GM12878 (cell line): ENCODE data around the gene MSH5. TPM values are rescaled to one million over a fixed set of nuclear protein-coding genes. Genes with fewer than 3 reads are reported as not detected.

ENCODE experiments used
- ATAC-seq: fragments of 200-7000 bp; cut with Tn5 transposase; 3 replicates; pipeline ENCODE4 v1.9.1; 2020; ENCODE audit warnings: mild to moderate bottlenecking, moderate library complexity
- BruUV-seq: library from RNA; stranded (reverse); fragments of 400-500 nt; replicated peaks from 2 replicates; lab custom pipeline; 2021; lab: Mats Ljungman, UMichigan
- CTCF ChIA-PET: fragments of 300-600 bp; sonication (Branson Sonifier 250); formaldehyde crosslinking; extraction: SDS; loops from one replicate; lab custom pipeline; 2021; ENCODE audit warnings: inconsistent platforms; lab: Yijun Ruan, JAX
- POLR2A ChIA-PET: fragments of 350-600 bp; formaldehyde crosslinking; extraction: SDS; loops from one replicate; lab custom pipeline; 2021; ENCODE audit warnings: inconsistent platforms; lab: Charles Lee
- RAD21 ChIA-PET: fragments of 300-600 bp; sonication (Branson Sonifier 250); formaldehyde crosslinking; loops from one replicate; lab custom pipeline; 2023; ENCODE audit warnings: antibody characterized with exemption; ENCODE audit not compliant: unreplicated experiment; lab: Charles Lee
- SMC1A ChIA-PET: fragments of 300-600 bp; sonication (Branson Sonifier 250); formaldehyde crosslinking; loops from one replicate; lab custom pipeline; 2023; ENCODE audit not compliant: unreplicated experiment, uncharacterized antibody; lab: Charles Lee
- DNase-seq: peaks from one replicate; pipeline ENCODE4 v3.0.0-alpha.2; 2011; ENCODE audit warnings: low read depth, low spot score
- FAIRE-seq: peaks from 3 replicates; lab custom pipeline; 2011; peaks lifted over from hg19 to GRCh38; lab: Jason Lieb, UNC
- H2AFZ ChIP-seq: 2 replicates; pipeline ENCODE4 v1.6.0; 2011; ENCODE audit warnings: low read depth, low read length, control low read depth; ENCODE audit not compliant: control insufficient read depth
- H3K27ac ChIP-seq: 2 replicates; pipeline ENCODE4 v1.5.1; 2011; ENCODE audit warnings: control low read depth; ENCODE audit not compliant: control insufficient read depth, insufficient read depth
- H3K27me3 ChIP-seq, 2 experiments: replicated peaks in 1 of 2; 2 replicates each; pipeline versions ENCODE4 v1.6.0 to v1.6.1; 2011; ENCODE audit warnings: low read length in 1 of 2; ENCODE audit not compliant: control insufficient read depth in 2 of 2, insufficient read depth in 2 of 2
- H3K36me3 ChIP-seq, 2 experiments: 2 replicates each; pipeline ENCODE4 v1.5.1; 2011; ENCODE audit warnings: low read length in 1 of 2; ENCODE audit not compliant: control insufficient read depth in 2 of 2, insufficient read depth in 2 of 2
- H3K4me1 ChIP-seq: 2 replicates; pipeline ENCODE4 v1.6.1; 2011; ENCODE audit warnings: mild to moderate bottlenecking, low read length, moderate library complexity, mixed read lengths; ENCODE audit not compliant: control insufficient read depth, insufficient read depth
- H3K4me2 ChIP-seq: 2 replicates; pipeline ENCODE4 v1.6.0; 2011; ENCODE audit warnings: control low read depth; ENCODE audit not compliant: control insufficient read depth, insufficient read depth
- H3K4me3 ChIP-seq: fragments of 200-600 bp; sonication (generic); 2 replicates; pipeline ENCODE4 v1.5.1; 2016
- H3K79me2 ChIP-seq: 2 replicates; pipeline ENCODE4 v1.6.0; 2011; ENCODE audit warnings: low read length; ENCODE audit not compliant: control insufficient read depth, insufficient read depth
- H3K9ac ChIP-seq: 2 replicates; pipeline ENCODE4 v1.8.0; 2011; ENCODE audit warnings: low read length, control low read depth, mixed read lengths; ENCODE audit not compliant: control insufficient read depth, insufficient read depth
- H3K9me3 ChIP-seq: replicated peaks from 3 replicates; pipeline ENCODE4 v1.5.1; 2011; ENCODE audit warnings: mild to moderate bottlenecking, low read length; ENCODE audit not compliant: control insufficient read depth, insufficient read depth
- H4K20me1 ChIP-seq: 2 replicates; pipeline ENCODE4 v1.6.0; 2011; ENCODE audit not compliant: control insufficient read depth, insufficient read depth
- ATF7 ChIP-seq: fragments of 450-650 bp; IDR thresholded peaks from 2 replicates; pipeline ENCODE4 v1.6.1; 2016; ENCODE audit warnings: low read depth, mild to moderate bottlenecking
- BACH1 ChIP-seq: fragments of 450-650 bp; IDR thresholded peaks from 2 replicates; pipeline ENCODE4 v1.6.1; 2017; ENCODE audit warnings: mild to moderate bottlenecking, borderline replicate concordance
- CEBPB ChIP-seq, 2 experiments: fragments of 150-350 bp in 1 of 2; IDR thresholded peaks; 2 replicates each; pipeline ENCODE4 v1.6.1; 2012 to 2014; ENCODE audit warnings: low read depth in 2 of 2, low read length in 2 of 2, borderline replicate concordance in 1 of 2, inconsistent platforms in 1 of 2
- HDAC2 ChIP-seq: fragments of 200-600 bp; sonication (generic); IDR thresholded peaks from 2 replicates; pipeline ENCODE4 v1.6.1; 2017
- RCOR1 ChIP-seq: conservative IDR thresholded peaks from 2 replicates; pipeline ENCODE4 v1.6.1; 2012; ENCODE audit warnings: low read depth, low read length, improper control_type of control experiment
- RFX5 ChIP-seq: IDR thresholded peaks from 2 replicates; pipeline ENCODE4 v1.6.1; 2011; ENCODE audit warnings: low read depth, low read length, improper control_type of control experiment
- ZBED1 ChIP-seq: IDR thresholded peaks from 2 replicates; pipeline ENCODE4 v1.6.1; 2016; ENCODE audit warnings: borderline replicate concordance
- WGBS: methylation state at CpG from one replicate; pipeline ENCODE4 v1.1.6; 2016; ENCODE audit warnings: low lambda C conversion rate; ENCODE audit not compliant: insufficient replicate concordance, insufficient coverage; ENCODE audit errors: missing lambda C conversion rate; 5-methylcytosine and 5-hydroxymethylcytosine counted together
- in situ Hi-C: fragments of 300-500 bp; cut with MboI; formaldehyde crosslinking; loops from 9 replicates; pipeline ENCODE4 v1.14.3; 2018; ENCODE audit warnings: mixed read lengths
- intact Hi-C: fragments of 100-400 bp; cut with micrococcal nuclease; formaldehyde crosslinking; loops from one replicate; pipeline ENCODE4 v1.14.2; 2022; ENCODE audit not compliant: unreplicated experiment
- polyA plus RNA-seq, 11 experiments: library from polyadenylated mRNA; depleted of rRNA in 4 of 11; unstranded in 6 of 11; stranded (reverse) in 5 of 11; fragments of >200 nt; fragmentation: Nextera tagmentation in 4 of 11; fragmentation: Illumina TruSeq in 1 of 11; extraction: Ambion mirVana in 4 of 11; extraction: Trizol in 1 of 11; gene quantifications; 1 replicate in 1 of 11; 2 replicates in 10 of 11; pipeline versions ENCODE4 v1.2.1 to v1.2.3, GENCODE V29; 2011 to 2016; ENCODE audit warnings: inconsistent platforms in 2 of 11, missing spikeins in 2 of 11, low read depth in 1 of 11
- total RNA-seq, 4 experiments: library from RNA; depleted of rRNA in 3 of 4; stranded (reverse); fragments of >200 nt in 3 of 4; fragmentation: Illumina TruSeq in 1 of 4; extraction: Trizol in 1 of 4; gene quantifications; 2 replicates each; pipeline versions ENCODE4 v1.2.1 to v1.2.3, GENCODE V29; 2013 to 2021
- TF ChIP-seq, protein P1 (sequence below): fragments of 450-650 bp; IDR thresholded peaks from 2 replicates; pipeline ENCODE4 v1.6.1; 2017; ENCODE audit warnings: low read depth, mild to moderate bottlenecking, moderate library complexity
- TF ChIP-seq, protein P2 (sequence below): IDR thresholded peaks from 2 replicates; pipeline ENCODE4 v1.6.1; 2011; ENCODE audit warnings: mild to moderate bottlenecking, low read depth, low read length, moderate library complexity; ENCODE audit not compliant: insufficient replicate concordance

Gene MSH5
- total and polyA plus RNA-seq, 10 of the 15 experiments (the other 5 are each of a cell fraction or from before 2014, with no cell fraction given) = 9.1 to 52.7 (median 30.0) TPM

DNA sequence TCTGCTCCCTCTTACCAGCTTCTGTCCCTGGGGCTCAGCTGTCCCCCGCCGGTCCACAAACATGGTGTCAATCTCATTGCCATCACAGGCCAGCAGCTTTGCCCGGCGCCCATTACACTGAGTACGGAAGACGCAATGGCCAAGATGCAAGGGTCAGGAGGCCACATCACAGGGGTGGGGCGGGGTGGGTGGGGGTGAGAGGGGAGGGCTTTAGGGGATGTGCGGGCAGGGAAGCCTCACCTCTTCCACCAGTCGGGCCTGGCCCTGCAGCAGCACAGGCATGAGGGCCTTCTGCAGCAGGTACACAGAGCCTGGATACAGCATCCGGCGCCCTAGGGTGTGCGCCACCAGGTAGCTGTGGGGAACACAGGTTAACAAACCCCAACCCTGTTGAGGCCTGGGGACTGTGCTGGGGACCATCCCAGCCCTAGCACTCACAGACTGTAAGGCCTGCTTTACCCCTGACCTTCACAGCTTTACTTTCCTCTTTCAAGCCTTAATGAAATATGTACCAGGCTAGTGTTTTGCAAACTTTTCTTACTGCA lies 48.2 kb upstream of the MSH5 start:
- no peak for FAIRE-seq
- CTCF ChIA-PET = no interaction called here
- TF ChIP-seq BACH1 (no peak), RCOR1 (no peak), CEBPB (IDR thresholded peaks at IDR 0.05; ENCODE audit: borderline replicate concordance in 1 of 2, low read depth in 2 of 2, low read length in 2 of 2) (no peak), RFX5 (no peak), HDAC2 (no peak), ATF7 (no peak), ZBED1 (no peak)
- TF ChIP-seq, protein P1, sequence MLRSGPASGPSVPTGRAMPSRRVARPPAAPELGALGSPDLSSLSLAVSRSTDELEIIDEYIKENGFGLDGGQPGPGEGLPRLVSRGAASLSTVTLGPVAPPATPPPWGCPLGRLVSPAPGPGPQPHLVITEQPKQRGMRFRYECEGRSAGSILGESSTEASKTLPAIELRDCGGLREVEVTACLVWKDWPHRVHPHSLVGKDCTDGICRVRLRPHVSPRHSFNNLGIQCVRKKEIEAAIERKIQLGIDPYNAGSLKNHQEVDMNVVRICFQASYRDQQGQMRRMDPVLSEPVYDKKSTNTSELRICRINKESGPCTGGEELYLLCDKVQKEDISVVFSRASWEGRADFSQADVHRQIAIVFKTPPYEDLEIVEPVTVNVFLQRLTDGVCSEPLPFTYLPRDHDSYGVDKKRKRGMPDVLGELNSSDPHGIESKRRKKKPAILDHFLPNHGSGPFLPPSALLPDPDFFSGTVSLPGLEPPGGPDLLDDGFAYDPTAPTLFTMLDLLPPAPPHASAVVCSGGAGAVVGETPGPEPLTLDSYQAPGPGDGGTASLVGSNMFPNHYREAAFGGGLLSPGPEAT = no peak
- TF ChIP-seq, protein P2, sequence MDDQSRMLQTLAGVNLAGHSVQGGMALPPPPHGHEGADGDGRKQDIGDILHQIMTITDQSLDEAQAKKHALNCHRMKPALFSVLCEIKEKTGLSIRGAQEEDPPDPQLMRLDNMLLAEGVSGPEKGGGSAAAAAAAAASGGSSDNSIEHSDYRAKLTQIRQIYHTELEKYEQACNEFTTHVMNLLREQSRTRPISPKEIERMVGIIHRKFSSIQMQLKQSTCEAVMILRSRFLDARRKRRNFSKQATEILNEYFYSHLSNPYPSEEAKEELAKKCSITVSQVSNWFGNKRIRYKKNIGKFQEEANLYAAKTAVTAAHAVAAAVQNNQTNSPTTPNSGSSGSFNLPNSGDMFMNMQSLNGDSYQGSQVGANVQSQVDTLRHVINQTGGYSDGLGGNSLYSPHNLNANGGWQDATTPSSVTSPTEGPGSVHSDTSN = no peak
- 98% methylated on average over 9 of the region's 12 CpGs for WGBS
- no peak for ATAC-seq
- Histone ChIP-seq H3K79me2 (no peaks in the 10 kb centered on the region), H3K9me3 (no peaks in the 10 kb centered on the region), H3K36me3 (peaks cover 16 to 41% of the 10 kb centered on the region in 2 experiments), H3K27me3 (no peaks in the 10 kb centered on the region), H3K9ac (no peak overlapping the region), H3K4me1 (no peaks in the 10 kb centered on the region), H3K27ac (no peak overlapping the region), H4K20me1 (no peaks in the 10 kb centered on the region), H2AFZ (no peak overlapping the region), H3K4me2 (no peak overlapping the region), H3K4me3 (no peak overlapping the region)
- POLR2A ChIA-PET = interaction anchor here (0.5 to 2.2 kb wide), 2 partner anchors 47 to 104 kb away, joined by 3 to 5 read pairs; no protein-coding TSS in a partner anchor
- intact Hi-C loops (no loop called here), in situ Hi-C loops (no loop called here)
- BruUV-seq = no TSS peak
- no peak for DNase-seq
- SMC1A ChIA-PET = interaction anchor here (0.7 kb wide), 1 partner anchor 172 kb away, joined by 4 read pairs; no protein-coding TSS in a partner anchor
- RAD21 ChIA-PET = no interaction called here
